Measurements from ENCODE around the gene BANK1. TPM values are rescaled to one million over a fixed set of nuclear protein-coding genes. Genes with fewer than 3 reads are reported as not detected.
A peak's percentile ranks its signal among the peaks of the same experiment; 100 is the strongest.

BANK1 gene
- polyA plus RNA-seq, 1 donor = 0.43 TPM

GRCh38 chr4:102022343-102022742, 231.8 kb downstream of the BANK1 start:
- DNase-seq (ENCODE audit: low read depth) = no peak

- DNase-seq (ENCODE audit: low read depth) = no peak
Observed at GRCh38 chr4:102027961-102028360, 237.4 kb downstream of the BANK1 start.

- DNase-seq (ENCODE audit: low read depth) = no peak
Observed at GRCh38 chr4:102031406-102031805, 240.9 kb downstream of the BANK1 start.

GRCh38 chr4:102036016-102036415, 245.5 kb downstream of the BANK1 start:
- DNase-seq (ENCODE audit: low read depth) = no peak

- DNase-seq (ENCODE audit: low read depth) = peak; percentile 72
Observed at GRCh38 chr4:102036619-102037376, 246.3 kb downstream of the BANK1 start.

GRCh38 chr4:102037566-102037965, 247.0 kb downstream of the BANK1 start:
- DNase-seq (ENCODE audit: low read depth) = no peak

- DNase-seq (ENCODE audit: low read depth) = no peak
Observed at GRCh38 chr4:102042871-102043802, 252.6 kb downstream of the BANK1 start.

- DNase-seq (ENCODE audit: low read depth) = no peak
Observed at GRCh38 chr4:102047616-102048015, 257.1 kb downstream of the BANK1 start.

GRCh38 chr4:102055805-102056204, 265.3 kb downstream of the BANK1 start:
- DNase-seq (ENCODE audit: low read depth) = no peak

GRCh38 chr4:102057122-102057521, 266.6 kb downstream of the BANK1 start:
- no peak for DNase-seq (ENCODE audit: low read depth)

GRCh38 chr4:102061133-102061532, 270.6 kb downstream of the BANK1 start:
- no peak for DNase-seq (ENCODE audit: low read depth)

GRCh38 chr4:102064747-102065442, 274.4 kb downstream of the BANK1 start:
- DNase-seq (ENCODE audit: low read depth) = no peak

GRCh38 chr4:102076622-102077021, 286.1 kb downstream of the BANK1 start:
- no peak for DNase-seq (ENCODE audit: low read depth)

GRCh38 chr4:102080184-102080583, 289.7 kb downstream of the BANK1 start:
- no peak for DNase-seq (ENCODE audit: low read depth)

GRCh38 chr4:102089850-102090621, 299.5 kb downstream of the BANK1 start:
- DNase-seq (ENCODE audit: low read depth) = no peak

- DNase-seq (ENCODE audit: low read depth) = no peak
Observed at GRCh38 chr4:102091656-102092055, 301.1 kb downstream of the BANK1 start.

GRCh38 chr4:102094481-102094880, 304.0 kb downstream of the BANK1 start:
- DNase-seq (ENCODE audit: low read depth) = no peak

GRCh38 chr4:102103368-102103767, 312.8 kb downstream of the BANK1 start:
- DNase-seq (ENCODE audit: low read depth) = no peak

- no peak for DNase-seq (ENCODE audit: low read depth)
Observed at GRCh38 chr4:102104278-102104677, 313.7 kb downstream of the BANK1 start.

GRCh38 chr4:102105983-102106382, 315.5 kb downstream of the BANK1 start:
- no peak for DNase-seq (ENCODE audit: low read depth)

- no peak for DNase-seq (ENCODE audit: low read depth)
Observed at GRCh38 chr4:102114118-102114630, 323.6 kb downstream of the BANK1 start.
